Stimulated activated CD4-positive, alpha-beta T cell treated with anti-CD3 and anti-CD28 coated beads, Interleukin-1b, Interleukin-23, amount 100 ng/mL, for 48 hours (primary cell): ENCODE data around the gene SGSH.

Experiments
- DNase-seq: peaks from one replicate; pipeline ENCODE4 v3.0.0-alpha.2; 2020

The SGSH gene

GRCh38 chr17:80180192-80180591 is 39.9 kb downstream of the SGSH start:
- DNase-seq = no peak

GRCh38 chr17:80177986-80178595 is 42.0 kb downstream of the SGSH start:
- DNase-seq = no peak

GRCh38 chr17:80176757-80177156 is 43.4 kb downstream of the SGSH start:
- DNase-seq = no peak

- DNase-seq = no peak
These were observed 46.2 kb downstream of the SGSH start for GRCh38 chr17:80173916-80174315.

- no peak for DNase-seq
These were observed 47.0 kb downstream of the SGSH start for GRCh38 chr17:80173126-80173525.

GRCh38 chr17:80171681-80172080 is 48.5 kb downstream of the SGSH start:
- no peak for DNase-seq

- DNase-seq = no peak
These were observed 50.2 kb downstream of the SGSH start, which contains the start of gene CARD14 for GRCh38 chr17:80169784-80170500. Gene CARD14 (plus strand): TSS chr17:80170030. CDS start chr17:80181439, 11,409 bp downstream.

- DNase-seq = no peak
These were observed 51.0 kb downstream of the SGSH start for GRCh38 chr17:80169107-80169506.

- no peak for DNase-seq
These were observed 51.8 kb downstream of the SGSH start for GRCh38 chr17:80168371-80168770.

GRCh38 chr17:80166446-80166845 is 53.7 kb downstream of the SGSH start:
- DNase-seq = no peak

- no peak for DNase-seq
These were observed 55.9 kb downstream of the SGSH start for GRCh38 chr17:80164185-80164584.

GRCh38 chr17:80163336-80163735 is 56.8 kb downstream of the SGSH start:
- no peak for DNase-seq

GRCh38 chr17:80160536-80160935 is 59.6 kb downstream of the SGSH start:
- no peak for DNase-seq
